LNCaP clone FGC (cell line): ENCODE data around the gene KLHL35.

Experiments used
- DNase-seq: peaks from one replicate; pipeline ENCODE4 v3.0.0-alpha.2; 2011; ENCODE audit warnings: low read depth
- H3K4me3 ChIP-seq: 2 replicates; pipeline ENCODE4 v1.5.1; 2011; ENCODE audit warnings: mild to moderate bottlenecking, low read depth, low read length, control low read depth
- CTCF ChIP-seq: IDR thresholded peaks from 2 replicates; pipeline ENCODE4 v1.5.1; 2012; ENCODE audit warnings: mild to moderate bottlenecking; ENCODE audit not compliant: control insufficient read depth, insufficient read depth; ENCODE audit errors: extremely low read depth

Gene KLHL35

GRCh38 chr11:75467311-75467710 lies 34.3 kb upstream of the KLHL35 start:
- no peak overlapping the region for H3K4me3 ChIP-seq
- no peak for DNase-seq
- no peak for TF ChIP-seq CTCF

DNA sequence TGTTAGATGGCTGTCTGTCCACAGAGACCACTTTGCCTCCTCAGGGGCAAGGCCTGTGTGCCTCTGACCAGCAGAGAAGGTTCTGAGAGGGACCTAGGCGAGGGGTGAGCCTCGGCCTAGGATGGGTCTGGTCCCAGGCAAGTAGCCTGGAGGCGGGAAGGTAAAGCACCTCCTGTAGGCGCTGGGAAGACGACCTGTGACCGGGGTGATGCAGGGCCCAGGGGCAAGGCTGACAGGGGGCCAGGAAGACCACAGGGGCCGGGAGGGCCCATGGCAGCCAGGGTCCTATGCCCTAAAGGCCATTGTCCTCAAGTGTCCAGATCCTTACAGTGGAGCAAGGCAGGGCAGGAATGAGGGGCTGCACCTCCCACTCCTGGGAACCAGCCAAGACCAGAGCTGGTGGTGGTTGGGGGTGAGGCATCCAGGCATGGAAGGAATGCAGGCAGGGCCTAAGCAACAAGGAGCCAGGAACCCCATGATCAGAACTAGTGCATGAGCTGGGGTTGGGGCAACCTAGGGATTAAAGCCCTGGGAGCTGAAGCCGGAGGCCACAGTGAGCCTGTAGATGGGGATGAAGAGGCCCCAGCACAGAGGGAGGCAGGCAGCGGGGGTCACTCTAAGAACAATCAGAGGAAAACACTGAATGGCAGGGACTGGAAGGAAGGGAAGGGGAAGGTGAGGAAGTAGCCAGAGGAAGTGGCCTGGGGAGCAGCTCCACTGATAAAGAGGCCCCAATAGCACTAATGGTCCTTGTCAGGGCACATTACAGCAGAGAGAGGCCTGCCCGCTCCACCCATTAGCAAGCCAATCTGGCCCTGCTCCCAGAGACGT lies 32.9 kb upstream of the KLHL35 start:
- H3K4me3 ChIP-seq = no peak overlapping the region
- no peak for TF ChIP-seq CTCF
- no peak for DNase-seq

GRCh38 chr11:75463106-75463774 lies 30.2 kb upstream of the KLHL35 start:
- no peak overlapping the region for H3K4me3 ChIP-seq
- DNase-seq = no peak
- no peak for TF ChIP-seq CTCF

DNA sequence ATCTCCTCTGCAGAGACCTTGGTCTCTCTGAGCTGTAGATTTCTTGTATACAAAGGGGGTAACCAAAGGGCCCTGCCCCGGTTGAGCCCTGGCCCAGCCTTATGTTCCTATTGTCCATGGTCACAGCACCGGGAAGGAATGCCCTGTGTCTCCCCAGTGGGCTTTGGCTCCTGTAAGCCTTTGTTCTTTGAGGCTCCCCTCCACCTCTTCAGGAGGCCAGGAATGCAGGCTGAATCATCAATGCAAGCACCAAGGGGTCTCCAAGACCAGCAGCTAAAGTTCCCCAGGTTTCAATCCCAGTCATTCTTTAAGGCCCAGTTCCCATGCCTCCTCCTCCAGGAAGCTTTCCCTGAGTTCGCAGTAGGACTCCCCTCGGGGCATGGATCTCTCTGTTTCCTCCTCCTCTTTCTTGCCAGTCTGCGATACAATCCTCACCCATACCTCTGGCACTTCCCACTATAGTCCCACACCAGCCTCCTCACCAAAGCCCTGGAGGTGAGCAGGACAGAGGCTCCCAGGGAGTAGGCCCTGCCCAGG lies 29.2 kb upstream of the KLHL35 start:
- DNase-seq = no peak
- H3K4me3 ChIP-seq = no peak overlapping the region
- no peak for TF ChIP-seq CTCF

GRCh38 chr11:75461151-75461550 lies 28.1 kb upstream of the KLHL35 start:
- no peak for TF ChIP-seq CTCF
- no peak for DNase-seq
- H3K4me3 ChIP-seq = no peak overlapping the region

DNA sequence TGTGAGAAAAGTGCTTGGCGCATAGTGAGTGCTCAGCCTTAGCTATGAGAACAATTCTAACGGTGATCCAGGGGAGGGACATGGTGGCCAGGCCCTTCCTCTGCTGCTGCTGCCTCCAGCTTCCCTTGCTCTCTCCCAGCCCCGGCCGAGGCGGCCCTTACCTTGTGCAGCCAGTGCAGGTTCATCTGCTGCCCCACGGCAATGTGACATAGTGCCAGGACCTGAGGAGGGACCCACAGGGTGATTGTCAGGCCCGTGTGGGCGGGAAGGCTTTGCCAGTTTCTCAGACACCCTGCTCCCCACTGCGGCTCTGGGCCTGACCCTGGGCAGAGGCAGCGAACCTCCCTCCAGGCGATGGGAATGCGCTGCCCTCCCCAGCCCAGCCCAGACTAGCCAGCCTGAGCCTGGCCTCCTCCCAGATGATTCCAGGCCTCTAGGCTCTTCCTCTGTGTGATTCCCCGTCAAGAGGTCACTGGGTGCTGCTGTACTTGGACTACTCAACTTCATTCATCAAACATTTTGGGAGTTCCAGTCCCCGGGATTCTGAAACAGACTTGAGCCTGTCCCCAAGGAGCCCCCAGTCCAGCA lies 23.7 kb upstream of the KLHL35 start:
- H3K4me3 ChIP-seq = no peak overlapping the region
- DNase-seq = no peak
- TF ChIP-seq CTCF = no peak
